Right lobe of liver (tissue), 6 donors: ENCODE measurements around the gene OSBPL2. TPM values are rescaled to one million over a fixed set of nuclear protein-coding genes. Genes with fewer than 3 reads are reported as not detected.

Experiments used
- ATAC-seq, 4 donors: fragments of 200-7000 bp; cut with Tn5 transposase; one replicate each; pipeline ENCODE4 v1.9.1; 2020; ENCODE audit warnings: mild to moderate bottlenecking in 4 of 4, moderate library complexity in 4 of 4
- DNase-seq, 3 donors: peaks; one replicate each; pipeline ENCODE4 v3.0.0-alpha.2; 2020
- H3K27ac ChIP-seq, 3 donors: fragments of 200-600 bp; one replicate each; pipeline ENCODE4 v1.8.0; 2022
- H3K27me3 ChIP-seq, 2 donors: fragments of 200-600 bp; one replicate each; pipeline ENCODE4 v1.8.0; 2022
- H3K36me3 ChIP-seq, 4 donors: fragments of 200-600 bp; sonication (generic) in 1 of 4; one replicate each; pipeline versions ENCODE4 v1.5.1 to v1.8.0; 2017 to 2022; ENCODE audit warnings: control low read depth in 1 of 4
- H3K4me1 ChIP-seq, 4 donors: fragments of 200-600 bp; sonication (generic) in 1 of 4; one replicate each; pipeline versions ENCODE4 v1.5.1 to v1.8.0; 2017 to 2022; ENCODE audit warnings: control low read depth in 1 of 4
- H3K4me3 ChIP-seq, 3 donors: fragments of 200-600 bp; one replicate each; pipeline ENCODE4 v1.8.0; 2022
- H3K9me3 ChIP-seq, 4 donors: fragments of 200-600 bp; sonication (generic) in 1 of 4; one replicate each; pipeline versions ENCODE4 v1.5.1 to v1.8.0; 2017 to 2022; ENCODE audit warnings: control low read depth in 1 of 4
- POLR2A ChIP-seq: fragments of 450-650 bp; IDR thresholded peaks from one replicate; pipeline ENCODE4 v1.6.1; 2017; ENCODE audit warnings: antibody characterized with exemption, mild to moderate bottlenecking
- WGBS: methylation state at CpG from one replicate; pipeline ENCODE4 v1.1.6; 2018; ENCODE audit warnings: low coverage, low lambda C conversion rate; ENCODE audit not compliant: insufficient coverage; ENCODE audit errors: missing lambda C conversion rate; 5-methylcytosine and 5-hydroxymethylcytosine counted together
- intact Hi-C, 2 donors: fragments of 100-400 bp; cut with DNase I; formaldehyde crosslinking; loops; one replicate each; pipeline versions ENCODE4 v1.11.2 to v1.14.1; 2022
- total RNA-seq, 6 experiments: library from RNA; depleted of rRNA in 2 of 6; stranded (reverse); fragments of >200 nt in 2 of 6; fragmentation: NEBNext Ultra II Directional in 3 of 6; extraction: Animal tissue kit (Norgen Biotek cat#: 25700) in 3 of 6; gene quantifications; one replicate each; pipeline versions ENCODE4 v1.1.0 to v1.2.4, GENCODE V29; 2016 to 2023
- TF ChIP-seq, protein P1 (sequence below), 4 donors: fragments of 200-600 bp in 3 of 4; fragments of 450-650 bp in 1 of 4; IDR thresholded peaks; one replicate each; pipeline versions ENCODE4 v1.5.1 to v1.8.0; 2016 to 2022; ENCODE audit warnings: antibody characterized with exemption in 4 of 4, mild to moderate bottlenecking in 2 of 4
- donor health status: DM: no; HTN: yes; CAD: no.
- donor health status: DM: no; HTN: no; CAD: no.
- donor health status: DM: no; HTN: no; CAD: no.
- donor health status: DM: no; HTN: yes; CAD: no.
- donor health status: DM: no; HTN: yes; CAD: no.

Gene OSBPL2
- total RNA-seq, 6 experiments from 2014 or later: 15.6 to 27.8 (median 21.2) TPM

DNA sequence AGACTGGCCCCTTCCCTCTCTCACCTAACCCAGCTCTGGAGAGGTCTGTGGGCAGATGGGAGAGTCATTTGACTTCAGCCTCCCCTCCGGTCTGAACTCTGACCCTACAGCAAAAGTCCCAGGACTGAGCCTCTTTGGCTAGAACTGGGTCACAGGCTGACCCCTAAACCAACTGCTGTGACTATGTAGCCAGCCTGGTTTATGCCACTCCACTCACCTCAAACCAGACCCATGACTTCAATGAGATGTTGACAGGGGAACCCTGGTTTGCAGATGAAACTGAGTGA, 864 bp upstream of the OSBPL2 start:
- whole genome bisulfite sequencing: 14% methylated on average over 1 of the region's 1 CpG
- intact Hi-C loops: no loop called here
- peaks cover 0 to 15% (median 3%) of the 10 kb centered on the region in 4 donors for H3K4me1 ChIP-seq
- ATAC-seq (no peak), DNase-seq (no peak)
- no peaks in the 10 kb centered on the region for H3K9me3 ChIP-seq
- peak overlapping the region in 2 of 3 donors; percentile 40 to 81 for H3K4me3 ChIP-seq
- H3K36me3 ChIP-seq: no peaks in the 10 kb centered on the region
- no peaks in the 10 kb centered on the region for H3K27me3 ChIP-seq
- no peak overlapping the region for H3K27ac ChIP-seq
- TF ChIP-seq POLR2A: no peak
- TF ChIP-seq, protein P1, sequence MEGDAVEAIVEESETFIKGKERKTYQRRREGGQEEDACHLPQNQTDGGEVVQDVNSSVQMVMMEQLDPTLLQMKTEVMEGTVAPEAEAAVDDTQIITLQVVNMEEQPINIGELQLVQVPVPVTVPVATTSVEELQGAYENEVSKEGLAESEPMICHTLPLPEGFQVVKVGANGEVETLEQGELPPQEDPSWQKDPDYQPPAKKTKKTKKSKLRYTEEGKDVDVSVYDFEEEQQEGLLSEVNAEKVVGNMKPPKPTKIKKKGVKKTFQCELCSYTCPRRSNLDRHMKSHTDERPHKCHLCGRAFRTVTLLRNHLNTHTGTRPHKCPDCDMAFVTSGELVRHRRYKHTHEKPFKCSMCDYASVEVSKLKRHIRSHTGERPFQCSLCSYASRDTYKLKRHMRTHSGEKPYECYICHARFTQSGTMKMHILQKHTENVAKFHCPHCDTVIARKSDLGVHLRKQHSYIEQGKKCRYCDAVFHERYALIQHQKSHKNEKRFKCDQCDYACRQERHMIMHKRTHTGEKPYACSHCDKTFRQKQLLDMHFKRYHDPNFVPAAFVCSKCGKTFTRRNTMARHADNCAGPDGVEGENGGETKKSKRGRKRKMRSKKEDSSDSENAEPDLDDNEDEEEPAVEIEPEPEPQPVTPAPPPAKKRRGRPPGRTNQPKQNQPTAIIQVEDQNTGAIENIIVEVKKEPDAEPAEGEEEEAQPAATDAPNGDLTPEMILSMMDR (IDR thresholded peaks at IDR 0.05): no peak

DNA sequence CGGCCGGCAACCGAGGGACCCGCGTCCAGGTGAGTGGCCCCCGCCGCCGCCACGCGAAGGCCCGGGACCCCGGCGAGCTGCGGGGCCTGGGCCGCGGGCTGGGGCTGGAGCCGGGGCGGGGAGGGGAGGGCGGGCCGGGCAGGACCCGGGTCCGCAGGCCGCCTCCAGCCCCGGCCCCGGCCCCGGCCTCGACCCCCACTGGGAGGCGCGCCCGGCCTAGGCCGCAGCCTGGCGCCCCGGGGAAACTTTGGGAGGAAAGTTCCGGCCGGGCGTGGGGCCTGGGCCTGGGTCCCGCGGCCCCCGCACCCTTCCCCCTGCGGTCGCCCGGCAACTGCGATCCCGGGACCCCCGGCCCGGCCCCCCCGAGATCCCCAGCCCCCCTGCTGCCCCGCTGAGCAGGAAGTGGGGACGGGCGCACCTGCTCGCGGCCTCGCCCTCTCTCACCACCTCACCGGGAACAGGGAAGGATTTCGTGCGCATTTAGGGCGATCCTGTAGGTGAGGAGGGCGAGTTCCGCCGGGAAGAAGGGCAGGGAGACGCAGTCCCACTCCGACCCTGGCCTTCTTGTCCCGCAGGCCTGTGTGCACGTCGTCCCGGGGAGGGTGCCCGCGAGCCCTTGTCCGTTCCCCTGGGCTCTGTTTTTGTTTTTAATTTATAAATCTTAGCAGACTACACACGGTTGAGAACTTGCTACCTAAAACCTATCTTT, 402 bp downstream of the OSBPL2 start:
- DNase-seq (peak in 1 of 3 donors; percentile 43), ATAC-seq (no peak)
- Histone ChIP-seq H3K27ac (peak overlapping the region; percentile 44 to 78 (median 77)), H3K36me3 (no peaks in the 10 kb centered on the region), H3K27me3 (no peaks in the 10 kb centered on the region), H3K4me1 (peaks cover 0 to 15% (median 3%) of the 10 kb centered on the region in 4 donors), H3K9me3 (no peaks in the 10 kb centered on the region), H3K4me3 (peak overlapping the region; percentile 70 to 81 (median 70))
- intact Hi-C loops: no loop called here
- no peak for TF ChIP-seq POLR2A
- TF ChIP-seq, protein P1 (IDR thresholded peaks at IDR 0.05): no peak
- WGBS: 0% methylated on average over 5 of the region's 70 CpGs

DNA sequence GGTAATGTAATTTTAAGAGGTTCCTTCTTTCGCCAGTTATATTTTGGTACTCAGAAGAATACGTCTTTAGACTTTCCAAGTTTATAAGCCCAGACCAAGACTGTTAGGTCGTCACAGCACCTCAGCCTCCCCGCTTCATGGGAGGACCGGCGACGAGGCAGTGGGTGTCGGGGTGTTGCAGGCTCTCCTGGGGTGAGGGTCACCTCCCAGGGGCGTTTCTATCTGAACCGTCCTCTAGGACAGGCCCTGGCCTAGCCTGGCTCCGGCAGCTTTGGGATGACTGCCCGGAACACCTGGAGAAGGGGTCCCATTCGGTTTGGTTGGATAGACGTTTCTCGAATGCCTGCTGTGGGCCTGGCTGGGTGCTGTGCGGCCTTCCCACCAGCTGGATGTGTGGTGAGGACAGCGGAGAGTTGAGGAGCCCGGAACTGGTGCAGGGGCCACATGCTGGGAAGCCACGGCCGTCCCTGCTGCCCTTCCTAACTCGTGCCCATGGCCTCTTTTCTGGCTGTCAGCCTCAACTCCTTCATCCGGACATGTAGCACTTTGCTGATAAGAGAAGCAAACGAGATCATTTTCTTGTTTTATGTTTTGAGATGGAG, 1.1 kb downstream of the OSBPL2 start:
- H3K36me3 ChIP-seq: no peaks in the 10 kb centered on the region
- H3K27me3 ChIP-seq: no peaks in the 10 kb centered on the region
- H3K4me1 ChIP-seq: peaks cover 0 to 15% (median 3%) of the 10 kb centered on the region in 4 donors
- peak overlapping the region; percentile 70 to 81 (median 70) for H3K4me3 ChIP-seq
- H3K27ac ChIP-seq: peak overlapping the region in 2 of 3 donors; percentile 44 to 78
- no peak for ATAC-seq
- WGBS: 34% methylated on average over 11 of the region's 23 CpGs
- no peaks in the 10 kb centered on the region for H3K9me3 ChIP-seq
- intact Hi-C loops: no loop called here
- no peak for DNase-seq
- TF ChIP-seq POLR2A: no peak
- TF ChIP-seq, protein P1 (IDR thresholded peaks at IDR 0.05): no peak

DNA sequence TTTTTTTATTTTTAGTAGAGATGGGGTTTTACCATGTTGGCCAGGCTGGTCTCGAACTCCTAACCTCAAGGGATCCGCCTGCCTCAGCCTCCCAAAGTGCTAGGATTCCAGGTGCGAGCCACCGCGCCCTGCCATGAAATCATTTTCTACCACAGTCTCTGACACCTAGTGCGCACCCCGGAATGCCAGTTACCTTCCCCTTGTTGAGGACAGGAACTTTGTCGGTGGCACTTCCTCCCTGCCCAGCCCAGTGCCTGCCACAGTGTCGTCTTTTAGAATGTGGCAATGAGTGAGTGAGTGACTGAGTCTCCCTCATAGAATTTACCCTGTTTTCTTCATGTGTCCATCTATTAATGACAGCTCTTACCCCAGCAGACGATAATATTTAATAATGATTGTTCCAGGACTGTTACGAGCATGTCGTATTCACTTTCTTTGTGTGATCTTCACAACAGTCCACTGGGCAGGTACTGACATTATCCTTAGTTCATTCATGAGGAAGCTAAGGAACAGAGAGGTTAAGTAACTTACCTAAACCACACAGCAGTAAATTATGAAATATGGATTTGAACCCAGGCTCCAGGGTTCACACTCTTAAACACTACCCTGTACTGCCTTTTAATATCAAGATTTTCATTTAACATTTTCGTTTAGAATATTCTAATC, 1.8 kb downstream of the OSBPL2 start:
- Histone ChIP-seq H3K9me3 (no peaks in the 10 kb centered on the region), H3K36me3 (no peaks in the 10 kb centered on the region), H3K27ac (no peak overlapping the region), H3K27me3 (no peaks in the 10 kb centered on the region), H3K4me3 (no peak overlapping the region), H3K4me1 (peaks cover 0 to 18% (median 6%) of the 10 kb centered on the region in 4 donors)
- DNase-seq (no peak), ATAC-seq (no peak)
- 79% methylated on average over 6 of the region's 13 CpGs for WGBS
- TF ChIP-seq, protein P1 (IDR thresholded peaks at IDR 0.05): no peak
- TF ChIP-seq POLR2A: no peak
- intact Hi-C loops: no loop called here
